ENCODE results near the gene REN. TPM values are rescaled to one million over a fixed set of nuclear protein-coding genes. Genes with fewer than 3 reads are reported as not detected.
A peak's percentile ranks its signal among the peaks of the same experiment; 100 is the strongest.

REN gene
- total and polyA plus RNA-seq, 9 of the 15 experiments (the other 6 are each of a cell fraction or from before 2014, with no cell fraction given): 1.7 to 9.9 (median 3.1) TPM

DNA sequence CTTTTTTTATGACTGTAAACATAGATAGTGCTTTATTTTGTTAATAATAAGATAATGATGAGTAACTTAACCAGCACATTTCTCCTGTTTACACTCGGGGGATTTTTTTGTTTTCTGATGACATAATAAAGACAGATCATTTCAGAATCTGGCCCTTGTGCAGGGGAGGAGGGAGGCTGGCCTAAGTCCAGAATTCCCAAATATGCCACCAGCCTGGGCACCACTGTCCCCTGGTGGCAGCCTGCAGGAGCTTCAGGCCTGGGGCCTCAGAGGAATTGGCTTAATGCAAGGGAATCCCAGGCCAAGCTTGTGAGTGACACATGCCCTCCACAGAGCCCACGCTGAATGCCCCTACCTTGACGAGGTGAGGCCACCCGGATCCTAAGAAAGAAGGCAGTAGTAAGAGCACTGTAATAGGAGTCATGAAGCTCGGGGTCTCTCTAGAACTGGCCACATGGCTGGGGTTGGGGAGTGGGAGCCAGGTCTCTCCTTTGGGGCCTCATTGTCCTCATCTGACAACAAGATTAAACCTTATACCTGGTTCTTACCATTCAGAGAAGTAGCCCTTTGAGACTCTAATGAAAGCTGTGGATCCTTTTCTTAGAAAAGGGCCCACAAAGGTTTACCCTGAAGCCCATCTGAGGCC, 38.4 kb downstream of the REN start:
- Histone ChIP-seq H3K27ac (ENCODE audit: extremely low read depth, low read depth, low read length) (no peak overlapping the region), H2AFZ (ENCODE audit: low read depth, low read length) (no peak overlapping the region), H3K9me1 (ENCODE audit: control insufficient read depth, insufficient read depth, low read length) (no peaks in the 10 kb centered on the region), H3K27me3 (ENCODE audit: control insufficient read depth in 2 of 2, insufficient read depth in 2 of 2, low read length in 2 of 2) (peaks cover 27 to 46% of the 10 kb centered on the region in 2 experiments; a peak in 4 of 5 replicates), H3K4me3 (no peak overlapping the region), H3K9me3 (replicated peaks; ENCODE audit: control insufficient read depth, insufficient read depth, low read depth, low read length) (no peaks in the 10 kb centered on the region), H3K4me1 (replicated peaks in 1 of 2; ENCODE audit: control insufficient read depth in 2 of 2, insufficient read depth in 2 of 2, low read length in 2 of 2) (peaks cover 0 to 15% of the 10 kb centered on the region in 2 experiments; a peak in 2 of 5 replicates), H3K4me2 (ENCODE audit: insufficient read depth, low read length) (no peak overlapping the region), H3K36me3 (ENCODE audit: control insufficient read depth, insufficient read depth, low read length) (no peaks in the 10 kb centered on the region), H3K9ac (ENCODE audit: insufficient read depth in 1 of 2, low read depth in 2 of 2, low read length in 2 of 2) (no peak overlapping the region), H3K79me2 (ENCODE audit: control insufficient read depth, insufficient read depth, low read length) (no peaks in the 10 kb centered on the region), H4K20me1 (replicated peaks; ENCODE audit: control insufficient read depth, insufficient read depth, low read length) (peaks cover 1% of the 10 kb centered on the region; the same call in 1 of the 2 replicates)
- BruUV-seq (replicated peaks): no TSS peak
- ATAC-seq: peak; percentile 47
- intact Hi-C loops (cut with micrococcal nuclease): loop anchor here (5.0 to 10.0 kb wide), 2 partner anchors 503 to 620 kb away; partner anchors contain the start of gene ATP2B4
- POLR2A ChIA-PET: interaction anchor here (1.0 kb wide), 2 partner anchors 257 to 276 kb away, joined by 4 read pairs; no protein-coding TSS in a partner anchor
- 0% methylated on average over 5 of the region's 5 CpGs for WGBS (ENCODE audit: insufficient coverage, low coverage, missing lambda C conversion rate)
- peak; percentile 35 for FAIRE-seq
- in situ Hi-C loops (cut with MboI): loop anchor here (5.0 kb wide), 1 partner anchor 265 kb away; the partner anchor contains the start of gene SNRPE
- CTCF ChIA-PET (ENCODE audit: low intra/inter-chr PET ratio): interaction anchor here (0.5 to 3.3 kb wide), 7 partner anchors 30 to 789 kb away, joined by 3 to 35 read pairs (median 8); partner anchors contain the start of gene SNRPE
- DNase-seq (ENCODE audit: extremely low read depth in 1 of 4, low spot score in 3 of 4): peak; percentile 50 to 71 (median 64)
- TF ChIP-seq RAD51 (IDR thresholded peaks at IDR 0.05; ENCODE audit: borderline replicate concordance, low read depth) (no peak), XRCC5 (IDR thresholded peaks at IDR 0.05; ENCODE audit: low read depth, low read length) (peak; percentile 39; the same call in 1 of the 2 replicates), RAD21 (CRISPR knock-in tag; conservative IDR thresholded peaks at IDR 0.05 in 1 of 2, IDR thresholded peaks at IDR 0.05 in 1 of 2) (peak; percentile 87), DEAF1 (CRISPR knock-in tag; IDR thresholded peaks at IDR 0.05) (peak; percentile 72), ZBTB17 (CRISPR knock-in tag; IDR thresholded peaks at IDR 0.05) (no peak), ZNF146 (CRISPR knock-in tag; IDR thresholded peaks at IDR 0.05; ENCODE audit: unreplicated experiment) (no peak), SNRNP70 (optimal IDR thresholded peaks at IDR 0.05; ENCODE audit: low read depth, low read length) (no peak), ARHGAP35 (IDR thresholded peaks at IDR 0.05; ENCODE audit: partially characterized antibody) (no peak), MTF1 (CRISPR knock-in tag; IDR thresholded peaks at IDR 0.05; ENCODE audit: borderline replicate concordance) (no peak), U2AF1 (optimal IDR thresholded peaks at IDR 0.05; ENCODE audit: low read depth, low read length) (no peak), HSF4 (CRISPR knock-in tag; IDR thresholded peaks at IDR 0.05; ENCODE audit: borderline replicate concordance) (no peak), POU5F1 (IDR thresholded peaks at IDR 0.05; ENCODE audit: borderline replicate concordance, low read depth, low read length, partially characterized antibody) (no peak), POLR3G (IDR thresholded peaks at IDR 0.05; ENCODE audit: extremely low read depth, insufficient read length, insufficient replicate concordance) (no peak), ZNF668 (CRISPR knock-in tag; IDR thresholded peaks at IDR 0.05) (no peak), SIX5 (IDR thresholded peaks at IDR 0.05; ENCODE audit: borderline replicate concordance in 1 of 2, insufficient read depth in 1 of 2, low read depth in 1 of 2, low read length in 2 of 2) (no peak), MXI1 (IDR thresholded peaks at IDR 0.05; ENCODE audit: low read depth, low read length) (no peak), PML (IDR thresholded peaks at IDR 0.05; ENCODE audit: low read length) (no peak), ZNF830 (CRISPR knock-in tag; IDR thresholded peaks at IDR 0.05) (no peak), NFATC3 (IDR thresholded peaks at IDR 0.05) (no peak)
- TF ChIP-seq, protein P1, sequence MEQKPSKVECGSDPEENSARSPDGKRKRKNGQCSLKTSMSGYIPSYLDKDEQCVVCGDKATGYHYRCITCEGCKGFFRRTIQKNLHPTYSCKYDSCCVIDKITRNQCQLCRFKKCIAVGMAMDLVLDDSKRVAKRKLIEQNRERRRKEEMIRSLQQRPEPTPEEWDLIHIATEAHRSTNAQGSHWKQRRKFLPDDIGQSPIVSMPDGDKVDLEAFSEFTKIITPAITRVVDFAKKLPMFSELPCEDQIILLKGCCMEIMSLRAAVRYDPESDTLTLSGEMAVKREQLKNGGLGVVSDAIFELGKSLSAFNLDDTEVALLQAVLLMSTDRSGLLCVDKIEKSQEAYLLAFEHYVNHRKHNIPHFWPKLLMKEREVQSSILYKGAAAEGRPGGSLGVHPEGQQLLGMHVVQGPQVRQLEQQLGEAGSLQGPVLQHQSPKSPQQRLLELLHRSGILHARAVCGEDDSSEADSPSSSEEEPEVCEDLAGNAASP (IDR thresholded peaks at IDR 0.05): no peak

Measured in K562 (cell line).